Activated T-helper 2 cell treated with anti-CD3 and anti-CD28 coated beads, Interferon-gamma antibody, Interleukin-2, Interleukin-4, amounts not matched to agents 10 μg/mL and 5 μg/mL and 100 μg/mL, durations not matched to agents 14 hours and 24 hours and 36 hours (primary cell): ENCODE measurements around the gene ZNF208. TPM values are rescaled to one million over a fixed set of nuclear protein-coding genes. Genes with fewer than 3 reads are reported as not detected.

Experiments used
- total RNA-seq: library from RNA; stranded (reverse); gene quantifications from 2 replicates; pipeline ENCODE4 v1.2.3, GENCODE V29; 2022

The ZNF208 gene
- total RNA-seq, 1 donor from 2014 or later, result 0.05 TPM

Other genes starting within 250 kb of the ZNF208 start
- gene ZNF100, start 243.4 kb downstream of the ZNF208 start, total RNA-seq, result 21.6 and 24.3 TPM in 2 replicates
- 33.5 and 34.9 TPM in 2 replicates for gene ZNF43, start 174.8 kb downstream of the ZNF208 start, total RNA-seq
- gene ZNF257, start 41.5 kb upstream of the ZNF208 start, total RNA-seq, result 5.5 and 5.9 TPM in 2 replicates
- not detected in 2 replicates for gene ZNF676, start 186.0 kb upstream of the ZNF208 start, total RNA-seq